RWPE2 (cell line): Measurements from ENCODE around the gene CTPS1.

Experiments
- ATAC-seq: fragments of 200-7000 bp; cut with Tn5 transposase; 3 replicates; pipeline ENCODE4 v1.9.1; 2021; ENCODE audit warnings: low read depth
- DNase-seq: peaks from one replicate; pipeline ENCODE4 v3.0.0-alpha.2; 2020; ENCODE audit warnings: low spot score
- H3K27ac ChIP-seq: fragments of 450-650 bp; 2 replicates; pipeline ENCODE4 v1.5.1; 2017; ENCODE audit warnings: mild to moderate bottlenecking; ENCODE audit not compliant: poor library complexity, severe bottlenecking
- H3K27me3 ChIP-seq: fragments of 250-450 bp; sonication (Bioruptor Pico); 2 replicates; pipeline ENCODE4 v1.5.1; 2021; ENCODE audit warnings: mild to moderate bottlenecking, moderate library complexity; ENCODE audit not compliant: insufficient read depth, poor library complexity, severe bottlenecking
- H3K36me3 ChIP-seq: fragments of 250-450 bp; sonication (Bioruptor Pico); 2 replicates; pipeline ENCODE4 v1.5.1; 2020; ENCODE audit warnings: low read depth, mild to moderate bottlenecking, moderate library complexity
- H3K4me1 ChIP-seq: fragments of 250-450 bp; sonication (Bioruptor Pico); 2 replicates; pipeline ENCODE4 v1.5.1; 2021; ENCODE audit warnings: mild to moderate bottlenecking, moderate library complexity; ENCODE audit not compliant: insufficient read depth, poor library complexity, severe bottlenecking
- H3K4me3 ChIP-seq: fragments of 250-450 bp; sonication (Bioruptor Pico); 2 replicates; pipeline ENCODE4 v1.5.1; 2021; ENCODE audit warnings: mild to moderate bottlenecking, moderate library complexity; ENCODE audit not compliant: severe bottlenecking
- H3K9me3 ChIP-seq: fragments of 250-450 bp; sonication (Bioruptor Pico); 2 replicates; pipeline ENCODE4 v1.5.1; 2021; ENCODE audit warnings: mild to moderate bottlenecking, moderate library complexity; ENCODE audit not compliant: severe bottlenecking
- TF ChIP-seq, protein P1 (sequence below): fragments of 450-650 bp; IDR thresholded peaks from one replicate; pipeline ENCODE4 v1.5.1; 2017; ENCODE audit warnings: mild to moderate bottlenecking, moderate library complexity; ENCODE audit not compliant: poor library complexity, severe bottlenecking

Gene CTPS1, protein sequence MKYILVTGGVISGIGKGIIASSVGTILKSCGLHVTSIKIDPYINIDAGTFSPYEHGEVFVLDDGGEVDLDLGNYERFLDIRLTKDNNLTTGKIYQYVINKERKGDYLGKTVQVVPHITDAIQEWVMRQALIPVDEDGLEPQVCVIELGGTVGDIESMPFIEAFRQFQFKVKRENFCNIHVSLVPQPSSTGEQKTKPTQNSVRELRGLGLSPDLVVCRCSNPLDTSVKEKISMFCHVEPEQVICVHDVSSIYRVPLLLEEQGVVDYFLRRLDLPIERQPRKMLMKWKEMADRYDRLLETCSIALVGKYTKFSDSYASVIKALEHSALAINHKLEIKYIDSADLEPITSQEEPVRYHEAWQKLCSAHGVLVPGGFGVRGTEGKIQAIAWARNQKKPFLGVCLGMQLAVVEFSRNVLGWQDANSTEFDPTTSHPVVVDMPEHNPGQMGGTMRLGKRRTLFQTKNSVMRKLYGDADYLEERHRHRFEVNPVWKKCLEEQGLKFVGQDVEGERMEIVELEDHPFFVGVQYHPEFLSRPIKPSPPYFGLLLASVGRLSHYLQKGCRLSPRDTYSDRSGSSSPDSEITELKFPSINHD

DNA sequence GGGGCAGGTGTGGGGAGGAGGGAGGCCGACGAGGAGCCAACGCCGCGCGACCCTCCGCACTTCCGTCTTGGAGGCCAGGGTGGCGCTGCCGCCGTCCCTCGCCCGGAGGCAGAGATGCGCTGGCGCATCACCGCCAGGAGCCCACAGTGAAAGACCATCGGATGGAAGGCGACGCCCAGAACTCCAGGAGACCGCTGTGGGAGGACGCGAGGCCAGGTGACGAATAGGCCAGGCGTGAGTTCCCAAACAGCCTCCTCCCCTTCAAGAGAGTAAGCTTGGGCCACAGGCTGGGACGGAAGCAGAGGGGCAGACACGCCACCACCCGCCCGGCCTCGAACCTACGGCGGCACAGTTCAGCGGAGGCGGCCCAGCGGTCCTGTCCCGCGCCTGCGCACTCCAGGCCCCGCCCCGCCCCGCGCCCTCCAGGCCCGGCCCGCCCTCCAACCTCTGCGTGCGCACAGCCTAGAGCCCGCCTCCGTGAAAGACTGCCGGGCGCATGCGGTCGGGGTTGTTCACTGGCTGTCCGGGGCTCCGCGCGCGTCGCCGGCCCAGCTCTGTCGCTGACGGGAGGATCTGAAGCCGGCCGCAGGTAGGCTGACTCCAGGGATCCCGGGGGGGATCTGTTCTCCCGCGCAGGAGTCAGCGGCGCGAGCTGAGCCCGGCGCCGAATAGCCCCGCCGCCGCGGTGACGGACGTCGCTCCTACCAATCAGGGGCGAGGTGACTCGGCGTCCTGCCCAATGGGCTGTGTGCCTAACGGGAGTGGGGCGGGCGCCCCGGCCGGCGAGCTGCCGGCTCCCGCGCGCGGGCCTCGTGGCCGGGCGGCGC lies at the start of gene CTPS1:
Gene CTPS1 (plus strand): TSS at position 456 of the 827 bp plus-strand sequence. CDS start 3,595 bp downstream, outside the sequence.
- TF ChIP-seq, protein P1, sequence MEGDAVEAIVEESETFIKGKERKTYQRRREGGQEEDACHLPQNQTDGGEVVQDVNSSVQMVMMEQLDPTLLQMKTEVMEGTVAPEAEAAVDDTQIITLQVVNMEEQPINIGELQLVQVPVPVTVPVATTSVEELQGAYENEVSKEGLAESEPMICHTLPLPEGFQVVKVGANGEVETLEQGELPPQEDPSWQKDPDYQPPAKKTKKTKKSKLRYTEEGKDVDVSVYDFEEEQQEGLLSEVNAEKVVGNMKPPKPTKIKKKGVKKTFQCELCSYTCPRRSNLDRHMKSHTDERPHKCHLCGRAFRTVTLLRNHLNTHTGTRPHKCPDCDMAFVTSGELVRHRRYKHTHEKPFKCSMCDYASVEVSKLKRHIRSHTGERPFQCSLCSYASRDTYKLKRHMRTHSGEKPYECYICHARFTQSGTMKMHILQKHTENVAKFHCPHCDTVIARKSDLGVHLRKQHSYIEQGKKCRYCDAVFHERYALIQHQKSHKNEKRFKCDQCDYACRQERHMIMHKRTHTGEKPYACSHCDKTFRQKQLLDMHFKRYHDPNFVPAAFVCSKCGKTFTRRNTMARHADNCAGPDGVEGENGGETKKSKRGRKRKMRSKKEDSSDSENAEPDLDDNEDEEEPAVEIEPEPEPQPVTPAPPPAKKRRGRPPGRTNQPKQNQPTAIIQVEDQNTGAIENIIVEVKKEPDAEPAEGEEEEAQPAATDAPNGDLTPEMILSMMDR: peak; percentile 31
- peak within 1 kb of the TSS; percentile 46 for H3K4me3 ChIP-seq
- no peaks in the 10 kb centered on the region for H3K9me3 ChIP-seq

DNA sequence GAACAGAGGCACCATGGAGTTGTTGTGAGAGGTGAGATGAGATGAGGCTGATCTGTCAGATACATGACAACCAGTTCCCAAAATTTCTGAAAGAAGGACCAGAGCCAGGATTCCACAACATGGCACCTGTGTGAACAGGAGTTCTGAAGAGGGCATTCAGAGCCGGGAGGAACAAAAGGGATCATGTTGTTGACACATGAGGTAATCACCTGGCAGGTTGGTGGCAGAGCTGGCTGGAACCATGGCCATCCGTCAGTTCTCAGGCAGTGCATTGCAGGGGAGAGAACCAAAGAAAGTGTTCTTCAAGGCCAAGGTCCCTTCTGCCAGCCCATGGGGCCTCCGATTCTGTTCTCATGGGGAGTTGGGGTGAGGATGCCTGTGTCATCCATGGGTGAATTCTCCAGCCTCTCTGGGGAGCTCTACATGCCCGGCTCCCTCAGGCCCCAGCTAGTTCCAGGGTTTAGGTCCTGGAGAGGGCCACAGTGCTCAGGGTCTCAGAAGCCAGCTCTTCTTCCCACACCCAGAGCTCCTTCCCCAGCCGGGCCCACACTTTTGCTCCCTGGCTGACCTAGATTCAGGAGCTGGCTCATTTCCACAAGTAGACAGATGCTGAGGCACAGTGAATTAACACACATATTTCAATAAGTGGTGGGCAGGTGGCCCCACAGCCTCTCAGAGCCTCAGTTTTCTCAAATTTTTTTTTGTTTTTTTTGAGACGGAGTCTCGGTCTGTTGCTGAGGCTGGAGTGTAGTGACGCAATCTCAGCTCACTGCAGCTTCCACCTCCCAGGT lies 49.1 kb upstream of the CTPS1 start:
- H3K27me3 ChIP-seq: no peaks in the 10 kb centered on the region
- H3K4me1 ChIP-seq: no peaks in the 10 kb centered on the region
- no peak for ATAC-seq
- H3K27ac ChIP-seq: no peak overlapping the region
- TF ChIP-seq, protein P1: no peak
- DNase-seq: no peak
- H3K36me3 ChIP-seq: no peaks in the 10 kb centered on the region
- no peaks in the 10 kb centered on the region for H3K9me3 ChIP-seq
- no peak overlapping the region for H3K4me3 ChIP-seq

More for the DNA sequence above, at the start of gene CTPS1:
- ATAC-seq: peak; percentile 84
- H3K4me1 ChIP-seq: peaks cover 36% of the 10 kb centered on the region
- peaks cover 31% of the 10 kb centered on the region for H3K36me3 ChIP-seq
- no peaks in the 10 kb centered on the region for H3K27me3 ChIP-seq
- DNase-seq: peak; percentile 92
- H3K27ac ChIP-seq: peak within 1 kb of the TSS; percentile 81

DNA sequence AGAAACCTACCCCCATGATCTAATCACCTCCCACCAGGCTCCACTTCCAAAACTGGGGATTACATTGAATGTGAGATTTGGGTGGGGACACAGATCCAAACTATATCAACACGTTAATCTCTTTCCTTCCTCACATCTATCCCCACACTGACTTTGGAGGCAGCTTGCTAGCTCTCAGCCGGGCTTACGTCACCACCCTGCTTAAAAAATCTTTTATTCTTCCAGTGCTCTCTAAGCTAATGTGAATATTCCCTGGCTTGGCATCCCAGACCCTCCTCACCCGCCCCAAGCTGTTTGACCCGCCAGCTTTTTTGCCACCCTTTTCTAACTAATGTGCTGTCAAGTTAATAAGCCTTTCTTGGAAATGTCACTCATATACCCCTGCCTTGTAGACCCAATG lies 47.9 kb upstream of the CTPS1 start:
- Histone ChIP-seq H3K36me3 (no peaks in the 10 kb centered on the region), H3K9me3 (no peaks in the 10 kb centered on the region), H3K27me3 (no peaks in the 10 kb centered on the region), H3K27ac (peak overlapping the region; percentile 18), H3K4me1 (no peaks in the 10 kb centered on the region), H3K4me3 (no peak overlapping the region)
- no peak for ATAC-seq
- no peak for DNase-seq
- TF ChIP-seq, protein P1: no peak

DNA sequence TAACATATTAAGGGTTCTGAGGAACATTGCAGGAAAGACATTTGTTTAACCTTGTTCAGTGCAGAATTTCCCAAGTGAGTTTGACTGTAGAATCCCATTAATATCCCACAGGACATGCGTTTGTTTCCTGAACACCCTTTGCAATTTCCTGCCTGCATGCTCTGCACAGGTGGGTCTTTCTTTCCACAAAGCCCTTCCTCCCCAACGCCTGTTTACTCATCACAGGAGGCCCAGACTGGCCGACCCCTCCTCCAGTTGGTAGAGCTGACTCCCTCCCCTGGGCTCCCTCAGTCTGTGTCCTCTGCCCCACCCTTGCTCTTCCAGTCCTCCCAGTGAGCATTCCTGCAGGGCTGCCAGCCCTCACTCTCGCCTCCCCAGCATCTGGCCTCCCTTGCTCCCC lies 47.5 kb upstream of the CTPS1 start:
- Histone ChIP-seq H3K27me3 (no peaks in the 10 kb centered on the region), H3K9me3 (no peaks in the 10 kb centered on the region), H3K27ac (peak overlapping the region; percentile 18), H3K4me3 (no peak overlapping the region), H3K36me3 (no peaks in the 10 kb centered on the region), H3K4me1 (no peaks in the 10 kb centered on the region)
- DNase-seq (no peak), ATAC-seq (peak; percentile 41; the same call in 2 of the 3 replicates)
- TF ChIP-seq, protein P1: no peak
